Right lobe of liver (tissue), 6 donors: Measurements from ENCODE around the gene EXOC8. TPM values are rescaled to one million over a fixed set of nuclear protein-coding genes. Genes with fewer than 3 reads are reported as not detected.

ENCODE experiments used
- ATAC-seq, 4 donors: fragments of 200-7000 bp; cut with Tn5 transposase; one replicate each; pipeline ENCODE4 v1.9.1; 2020; ENCODE audit warnings: mild to moderate bottlenecking in 4 of 4, moderate library complexity in 4 of 4
- DNase-seq, 3 donors: peaks; one replicate each; pipeline ENCODE4 v3.0.0-alpha.2; 2020
- H3K27ac ChIP-seq, 3 donors: fragments of 200-600 bp; one replicate each; pipeline ENCODE4 v1.8.0; 2022
- H3K27me3 ChIP-seq, 2 donors: fragments of 200-600 bp; one replicate each; pipeline ENCODE4 v1.8.0; 2022
- H3K36me3 ChIP-seq, 4 donors: fragments of 200-600 bp; sonication (generic) in 1 of 4; one replicate each; pipeline versions ENCODE4 v1.5.1 to v1.8.0; 2017 to 2022; ENCODE audit warnings: control low read depth in 1 of 4
- H3K4me1 ChIP-seq, 4 donors: fragments of 200-600 bp; sonication (generic) in 1 of 4; one replicate each; pipeline versions ENCODE4 v1.5.1 to v1.8.0; 2017 to 2022; ENCODE audit warnings: control low read depth in 1 of 4
- H3K4me3 ChIP-seq, 3 donors: fragments of 200-600 bp; one replicate each; pipeline ENCODE4 v1.8.0; 2022
- H3K9me3 ChIP-seq, 4 donors: fragments of 200-600 bp; sonication (generic) in 1 of 4; one replicate each; pipeline versions ENCODE4 v1.5.1 to v1.8.0; 2017 to 2022; ENCODE audit warnings: control low read depth in 1 of 4
- CTCF ChIP-seq, 4 donors: fragments of 200-600 bp in 3 of 4; fragments of 450-650 bp in 1 of 4; IDR thresholded peaks; one replicate each; pipeline versions ENCODE4 v1.5.1 to v1.8.0; 2016 to 2022; ENCODE audit warnings: antibody characterized with exemption in 4 of 4, mild to moderate bottlenecking in 2 of 4
- POLR2A ChIP-seq: fragments of 450-650 bp; IDR thresholded peaks from one replicate; pipeline ENCODE4 v1.6.1; 2017; ENCODE audit warnings: antibody characterized with exemption, mild to moderate bottlenecking
- WGBS: methylation state at CpG from one replicate; pipeline ENCODE4 v1.1.6; 2018; ENCODE audit warnings: low coverage, low lambda C conversion rate; ENCODE audit not compliant: insufficient coverage; ENCODE audit errors: missing lambda C conversion rate; 5-methylcytosine and 5-hydroxymethylcytosine counted together
- intact Hi-C, 2 donors: fragments of 100-400 bp; cut with DNase I; formaldehyde crosslinking; loops; one replicate each; pipeline versions ENCODE4 v1.11.2 to v1.14.1; 2022
- total RNA-seq, 6 experiments: library from RNA; depleted of rRNA in 2 of 6; stranded (reverse); fragments of >200 nt in 2 of 6; fragmentation: NEBNext Ultra II Directional in 3 of 6; extraction: Animal tissue kit (Norgen Biotek cat#: 25700) in 3 of 6; gene quantifications; one replicate each; pipeline versions ENCODE4 v1.1.0 to v1.2.4, GENCODE V29; 2016 to 2023
- donor health status: DM: no; HTN: yes; CAD: no.
- donor health status: DM: no; HTN: no; CAD: no.
- donor health status: DM: no; HTN: no; CAD: no.
- donor health status: DM: no; HTN: yes; CAD: no.
- donor health status: DM: no; HTN: yes; CAD: no.

Gene EXOC8
- total RNA-seq, 6 experiments from 2014 or later, result 5.7 to 7.8 (median 6.8) TPM

- no peaks in the 10 kb centered on the region for H3K4me1 ChIP-seq
- no peak overlapping the region for H3K4me3 ChIP-seq
- H3K27me3 ChIP-seq, result no peaks in the 10 kb centered on the region
- TF ChIP-seq CTCF (IDR thresholded peaks at IDR 0.05) (no peak), POLR2A (no peak)
- no peaks in the 10 kb centered on the region for H3K36me3 ChIP-seq
- H3K27ac ChIP-seq, result no peak overlapping the region
- intact Hi-C loops, result no loop called here
- ATAC-seq (peak in 2 of 4 donors; percentile 84 to 88), DNase-seq (peak in 1 of 3 donors; percentile 47)
- no peaks in the 10 kb centered on the region for H3K9me3 ChIP-seq
- WGBS, result 50% methylated on average over 3 of the region's 3 CpGs
These were observed 35.7 kb downstream of the EXOC8 start for GRCh38 chr1:231301990-231302389.

GRCh38 chr1:231295938-231296337 is 41.7 kb downstream of the EXOC8 start:
- DNase-seq (no peak), ATAC-seq (no peak)
- Histone ChIP-seq H3K27ac (no peak overlapping the region), H3K4me1 (no peaks in the 10 kb centered on the region), H3K27me3 (no peaks in the 10 kb centered on the region), H3K4me3 (no peak overlapping the region), H3K9me3 (no peaks in the 10 kb centered on the region), H3K36me3 (no peaks in the 10 kb centered on the region)
- intact Hi-C loops, result no loop called here
- 93% methylated on average over 3 of the region's 4 CpGs for WGBS
- TF ChIP-seq CTCF (IDR thresholded peaks at IDR 0.05) (no peak), POLR2A (no peak)

GRCh38 chr1:231286603-231287002 is 51.0 kb downstream of the EXOC8 start:
- TF ChIP-seq POLR2A, result no peak
- no peak for TF ChIP-seq CTCF (IDR thresholded peaks at IDR 0.05)

GRCh38 chr1:231284441-231284840 is 53.2 kb downstream of the EXOC8 start:
- H3K36me3 ChIP-seq, result no peaks in the 10 kb centered on the region
- DNase-seq, result no peak
- no peak for TF ChIP-seq CTCF (IDR thresholded peaks at IDR 0.05)
- no peak for TF ChIP-seq POLR2A
- no peaks in the 10 kb centered on the region for H3K9me3 ChIP-seq
- no peak for ATAC-seq
- H3K4me3 ChIP-seq, result no peak overlapping the region
- intact Hi-C loops, result no loop called here
- WGBS, result 81% methylated on average over 3 of the region's 6 CpGs
- H3K27me3 ChIP-seq, result no peaks in the 10 kb centered on the region
- no peaks in the 10 kb centered on the region for H3K4me1 ChIP-seq
- H3K27ac ChIP-seq, result no peak overlapping the region

More at GRCh38 chr1:231286603-231287002, 51.0 kb downstream of the EXOC8 start:
- no peak for DNase-seq
- no peak for ATAC-seq
- WGBS, result 93% methylated on average over 6 of the region's 6 CpGs
- H3K27me3 ChIP-seq, result no peaks in the 10 kb centered on the region
- H3K4me1 ChIP-seq, result no peaks in the 10 kb centered on the region
- no peak overlapping the region for H3K27ac ChIP-seq
- no peaks in the 10 kb centered on the region for H3K9me3 ChIP-seq
- intact Hi-C loops, result no loop called here
- H3K36me3 ChIP-seq, result no peaks in the 10 kb centered on the region
- H3K4me3 ChIP-seq, result no peak overlapping the region

Other genes with a start within 250 kb of the EXOC8 start
- not detected for gene TRIM67, start 175.8 kb downstream of the EXOC8 start, total RNA-seq
- gene GNPAT, start 96.6 kb downstream of the EXOC8 start, total RNA-seq, result 10 to 100 TPM; 18.5 to 24.3 (median 20.1) TPM
- 1 to 10 TPM; 3.3 to 6.4 (median 4.8) TPM for gene SPRTN, start 441 bp upstream of the EXOC8 start, total RNA-seq
- 10 to 100 TPM; 19.3 to 66.5 (median 38.9) TPM for gene EGLN1, start 84.4 kb upstream of the EXOC8 start, total RNA-seq
- gene TSNAX, start 190.8 kb upstream of the EXOC8 start, total RNA-seq, result 10 to 100 TPM; 11.5 to 18.6 (median 13.6) TPM